B cell (primary cell): Measurements from ENCODE around the gene MSH2. TPM values are rescaled to one million over a fixed set of nuclear protein-coding genes. Genes with fewer than 3 reads are reported as not detected.

Source experiments
- ATAC-seq: fragments of 200-7000 bp; cut with Tn5 transposase; one replicate; pipeline ENCODE4 v1.10.0; 2021; ENCODE audit warnings: low read depth, mild to moderate bottlenecking, moderate number of reproducible peaks, moderate library complexity
- CTCF ChIA-PET: fragments of 350-600 bp; sonication (Branson Sonifier 250); formaldehyde crosslinking; loops from one replicate; lab custom pipeline; 2021; ENCODE audit warnings: antibody characterized with exemption, inconsistent platforms; lab: Charles Lee
- POLR2A ChIA-PET: fragments of 350-600 bp; sonication (Branson Sonifier 250); formaldehyde crosslinking; loops from one replicate; lab custom pipeline; 2021; ENCODE audit warnings: antibody characterized with exemption; lab: Charles Lee
- DNase-seq: peaks from one replicate; pipeline ENCODE4 v3.0.0; 2013
- H2AFZ ChIP-seq: 2 replicates; pipeline ENCODE4 v1.6.1; 2012; ENCODE audit warnings: mild to moderate bottlenecking, low read depth, low read length; ENCODE audit not compliant: insufficient read depth, poor library complexity, severe bottlenecking
- H3K27ac ChIP-seq, 2 donors: 1 replicate in 1 of 2; 2 replicates in 1 of 2; pipeline ENCODE4 v1.5.1; 2012 to 2013; ENCODE audit warnings: low read length in 2 of 2, mild to moderate bottlenecking in 2 of 2, moderate library complexity in 1 of 2
- H3K27me3 ChIP-seq, 4 experiments: fragments of 200-600 bp in 1 of 4; sonication (generic) in 1 of 4; replicated peaks in 1 of 4; 1 replicate in 2 of 4; 2 replicates in 2 of 4; pipeline versions ENCODE4 v1.6.1 to v1.7.0; 2013 to 2016; ENCODE audit warnings: low read length in 3 of 4, mild to moderate bottlenecking in 2 of 4, mixed read lengths in 1 of 4, moderate library complexity in 1 of 4; ENCODE audit not compliant: insufficient read depth in 4 of 4, control insufficient read depth in 3 of 4; ENCODE audit errors: control extremely low read depth in 1 of 4
- H3K36me3 ChIP-seq, 2 experiments: replicated peaks in 1 of 2; 1 replicate in 1 of 2; 2 replicates in 1 of 2; pipeline versions ENCODE4 v1.6.1 to v1.7.1; 2013; ENCODE audit warnings: low read length in 1 of 2; ENCODE audit not compliant: insufficient read depth in 2 of 2, control insufficient read depth in 1 of 2; ENCODE audit errors: control extremely low read depth in 1 of 2, extremely low read depth in 1 of 2
- H3K4me1 ChIP-seq, 2 donors: fragments of 200-600 bp in 1 of 2; sonication (generic) in 1 of 2; 1 replicate in 1 of 2; 2 replicates in 1 of 2; pipeline versions ENCODE4 v1.5.1 to v1.6.1; 2013 to 2017; ENCODE audit warnings: low read length in 2 of 2; ENCODE audit not compliant: control insufficient read depth in 2 of 2, insufficient read depth in 2 of 2
- H3K4me2 ChIP-seq: replicated peaks from 2 replicates; pipeline ENCODE3; 2012; ENCODE audit warnings: mild to moderate bottlenecking, low read depth, low read length; ENCODE audit not compliant: poor library complexity, severe bottlenecking
- H3K4me3 ChIP-seq, 5 experiments: fragments of 200-600 bp in 1 of 5; sonication (generic) in 1 of 5; 1 replicate in 3 of 5; 2 replicates in 2 of 5; pipeline versions ENCODE4 v1.5.1 to v1.7.0; 2011 to 2016; ENCODE audit warnings: low read length in 4 of 5, mild to moderate bottlenecking in 4 of 5, low read depth in 2 of 5, control low read depth in 1 of 5, moderate library complexity in 1 of 5; ENCODE audit not compliant: insufficient read depth in 1 of 5; ENCODE audit errors: control extremely low read depth in 1 of 5, extremely low read depth in 1 of 5
- H3K79me2 ChIP-seq: fragments of 200-600 bp; sonication (generic); one replicate; pipeline ENCODE4 v1.6.0; 2016; ENCODE audit warnings: low read length; ENCODE audit not compliant: control insufficient read depth, insufficient read depth
- H3K9ac ChIP-seq: fragments of 200-600 bp; sonication (generic); 2 replicates; pipeline ENCODE4 v1.6.1; 2017; ENCODE audit warnings: mild to moderate bottlenecking, low read length, moderate library complexity
- H3K9me3 ChIP-seq, 3 donors: one replicate each; pipeline versions ENCODE4 v1.6.1 to v1.7.1; 2013; ENCODE audit warnings: low read length in 2 of 3; ENCODE audit not compliant: control insufficient read depth in 2 of 3, insufficient read depth in 1 of 3; ENCODE audit errors: control extremely low read depth in 1 of 3
- H4K20me1 ChIP-seq: 2 replicates; pipeline ENCODE4 v1.6.0; 2012; ENCODE audit warnings: mild to moderate bottlenecking, low read length; ENCODE audit not compliant: insufficient read depth, control insufficient read depth, poor library complexity, severe bottlenecking
- H3K27ac Mint-ChIP-seq: one replicate; pipeline ENCODE4 v1.8.0; 2021; ENCODE audit warnings: mixed read lengths
- H3K27me3 Mint-ChIP-seq: one replicate; pipeline ENCODE4 v1.8.0; 2021; ENCODE audit warnings: mixed read lengths
- H3K4me1 Mint-ChIP-seq: one replicate; pipeline ENCODE4 v1.8.0; 2021; ENCODE audit warnings: mixed read lengths
- H3K4me3 Mint-ChIP-seq: one replicate; pipeline ENCODE4 v1.8.0; 2021; ENCODE audit warnings: mixed read lengths
- H3K9me3 Mint-ChIP-seq: one replicate; pipeline ENCODE4 v1.8.0; 2022; ENCODE audit warnings: mixed read lengths; ENCODE audit not compliant: insufficient read depth
- EZH2 ChIP-seq: IDR thresholded peaks from 2 replicates; pipeline ENCODE4 v1.6.1; 2012; ENCODE audit warnings: borderline replicate concordance, low read depth, mild to moderate bottlenecking, moderate library complexity, low read length; ENCODE audit not compliant: insufficient read depth, poor library complexity, severe bottlenecking
- WGBS: methylation state at CpG from one replicate; pipeline ENCODE4 v1.1.5; 2013; ENCODE audit warnings: missing lambda C conversion rate; ENCODE audit not compliant: insufficient coverage; 5-methylcytosine and 5-hydroxymethylcytosine counted together
- intact Hi-C: fragments of 100-400 bp; cut with micrococcal nuclease; formaldehyde crosslinking; loops from one replicate; pipeline ENCODE4 v1.10.0; 2022
- polyA plus RNA-seq: library from polyadenylated mRNA; depleted of rRNA; stranded (reverse); fragments of >200 nt; gene quantifications from 2 replicates; pipeline ENCODE4 v1.2.3, GENCODE V29; 2012
- total RNA-seq, 2 donors: library from RNA; stranded (reverse); fragments of 120-200 nt in 1 of 2; gene quantifications; 1 replicate in 1 of 2; 2 replicates in 1 of 2; pipeline versions ENCODE4 v1.2.3 to v1.2.4, GENCODE V29; 2013 to 2022
- TF ChIP-seq, protein P1 (sequence below): fragments of 200-600 bp; IDR thresholded peaks from one replicate; pipeline ENCODE4 v1.8.0; 2022; ENCODE audit warnings: antibody characterized with exemption, mild to moderate bottlenecking

MSH2 gene
- total and polyA plus RNA-seq, 2 donors (not counting 1 experiment from before 2014, with no cell fraction given) = 7.4 to 21.9 TPM

- ChIA-PET CTCF (interaction anchor here (0.7 to 7.0 kb wide), 24 partner anchors 8 to 667 kb away, joined by 3 to 170 read pairs (median 4); no protein-coding TSS in a partner anchor), POLR2A (no interaction called here)
- no peaks in the 10 kb centered on the region for H3K27me3 Mint-ChIP-seq
- no peak for DNase-seq
- no peaks in the 10 kb centered on the region for H3K27me3 ChIP-seq
- H3K9me3 ChIP-seq = no peaks in the 10 kb centered on the region
- H2AFZ ChIP-seq = no peak overlapping the region
- no peak for ATAC-seq
- no peaks in the 10 kb centered on the region for H3K4me1 Mint-ChIP-seq
- intact Hi-C loops = no loop called here
- H3K9ac ChIP-seq = no peak overlapping the region
- no peak for TF ChIP-seq EZH2
- TF ChIP-seq, protein P1, sequence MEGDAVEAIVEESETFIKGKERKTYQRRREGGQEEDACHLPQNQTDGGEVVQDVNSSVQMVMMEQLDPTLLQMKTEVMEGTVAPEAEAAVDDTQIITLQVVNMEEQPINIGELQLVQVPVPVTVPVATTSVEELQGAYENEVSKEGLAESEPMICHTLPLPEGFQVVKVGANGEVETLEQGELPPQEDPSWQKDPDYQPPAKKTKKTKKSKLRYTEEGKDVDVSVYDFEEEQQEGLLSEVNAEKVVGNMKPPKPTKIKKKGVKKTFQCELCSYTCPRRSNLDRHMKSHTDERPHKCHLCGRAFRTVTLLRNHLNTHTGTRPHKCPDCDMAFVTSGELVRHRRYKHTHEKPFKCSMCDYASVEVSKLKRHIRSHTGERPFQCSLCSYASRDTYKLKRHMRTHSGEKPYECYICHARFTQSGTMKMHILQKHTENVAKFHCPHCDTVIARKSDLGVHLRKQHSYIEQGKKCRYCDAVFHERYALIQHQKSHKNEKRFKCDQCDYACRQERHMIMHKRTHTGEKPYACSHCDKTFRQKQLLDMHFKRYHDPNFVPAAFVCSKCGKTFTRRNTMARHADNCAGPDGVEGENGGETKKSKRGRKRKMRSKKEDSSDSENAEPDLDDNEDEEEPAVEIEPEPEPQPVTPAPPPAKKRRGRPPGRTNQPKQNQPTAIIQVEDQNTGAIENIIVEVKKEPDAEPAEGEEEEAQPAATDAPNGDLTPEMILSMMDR = no peak
- H3K4me3 Mint-ChIP-seq = no peak overlapping the region
- H3K27ac ChIP-seq = no peak overlapping the region
- H3K27ac Mint-ChIP-seq = no peak overlapping the region
- H3K4me2 ChIP-seq = no peak overlapping the region
- no peaks in the 10 kb centered on the region for H3K4me1 ChIP-seq
- no peaks in the 10 kb centered on the region for H4K20me1 ChIP-seq
- H3K9me3 Mint-ChIP-seq = no peaks in the 10 kb centered on the region
- peaks cover 4 to 8% of the 10 kb centered on the region in 2 experiments for H3K36me3 ChIP-seq
- 97% methylated on average over 3 of the region's 3 CpGs for WGBS
- no peaks in the 10 kb centered on the region for H3K79me2 ChIP-seq
- no peak overlapping the region for H3K4me3 ChIP-seq
Measured at GRCh38 chr2:47438106-47438505, 35.1 kb downstream of the MSH2 start.

GRCh38 chr2:47438783-47439182, 35.8 kb downstream of the MSH2 start:
- POLR2A ChIA-PET = no interaction called here
- Mint-ChIP-seq H3K4me3 (no peak overlapping the region), H3K27me3 (no peaks in the 10 kb centered on the region), H3K4me1 (no peaks in the 10 kb centered on the region), H3K27ac (no peak overlapping the region), H3K9me3 (no peaks in the 10 kb centered on the region)
- TF ChIP-seq EZH2 = no peak
- TF ChIP-seq, protein P1 = no peak
- Histone ChIP-seq H3K4me3 (no peak overlapping the region), H3K27ac (no peak overlapping the region), H3K9ac (no peak overlapping the region), H3K4me2 (no peak overlapping the region), H3K36me3 (peaks cover 6 to 8% of the 10 kb centered on the region in 2 experiments), H3K4me1 (no peaks in the 10 kb centered on the region), H4K20me1 (no peaks in the 10 kb centered on the region), H3K9me3 (no peaks in the 10 kb centered on the region), H3K79me2 (no peaks in the 10 kb centered on the region), H3K27me3 (no peaks in the 10 kb centered on the region), H2AFZ (no peak overlapping the region)
- CTCF ChIA-PET = interaction anchor here (0.6 to 7.0 kb wide), 5 partner anchors 35 to 329 kb away, joined by 3 to 170 read pairs (median 3); no protein-coding TSS in a partner anchor
- ATAC-seq = no peak
- WGBS = no CpG with 5 or more reads among the region's 2 CpGs
- intact Hi-C loops = no loop called here
- DNase-seq = no peak
